HepG2 (cell line): ENCODE measurements around the gene SLC35A3. TPM values are rescaled to one million over a fixed set of nuclear protein-coding genes. Genes with fewer than 3 reads are reported as not detected.

Experiments used
- ATAC-seq: fragments of 200-7000 bp; cut with Tn5 transposase; 3 replicates; pipeline ENCODE4 v1.9.1; 2020; ENCODE audit warnings: mild to moderate bottlenecking, moderate library complexity
- BruUV-seq: library from RNA; stranded (reverse); fragments of 400-500 nt; replicated peaks from 2 replicates; lab custom pipeline; 2021; lab: Mats Ljungman, UMichigan
- CTCF ChIA-PET: fragments of 300-600 bp; formaldehyde crosslinking; extraction: SDS; loops from one replicate; lab custom pipeline; 2021; ENCODE audit warnings: low total read pairs, inconsistent platforms, low intra/inter-chr PET ratio; lab: Yijun Ruan, JAX
- POLR2A ChIA-PET: fragments of 350-600 bp; sonication (Branson Sonifier 250); formaldehyde crosslinking; loops from one replicate; lab custom pipeline; 2020; ENCODE audit warnings: antibody characterized with exemption, inconsistent platforms; lab: Yijun Ruan, JAX
- DNase-seq: peaks from one replicate; pipeline ENCODE4 v3.0.0-alpha.2; 2015; ENCODE audit warnings: low spot score
- FAIRE-seq: peaks from 3 replicates; lab custom pipeline; 2011; peaks lifted over from hg19 to GRCh38; lab: Jason Lieb, UNC
- H2AFZ ChIP-seq: one replicate; pipeline ENCODE4 v1.6.1; 2011; ENCODE audit warnings: low read length, inconsistent platforms
- H3K27ac ChIP-seq: fragments of 300-600 bp; 3 replicates; pipeline ENCODE4 v1.8.0; 2011; ENCODE audit warnings: mixed run types, mild to moderate bottlenecking, mixed read lengths, low read length, inconsistent platforms; ENCODE audit not compliant: insufficient read depth; ENCODE audit errors: extremely low read length
- H3K27me3 ChIP-seq, 2 experiments: fragments of 200-600 bp in 1 of 2; 2 replicates in 1 of 2; 3 replicates in 1 of 2; pipeline versions ENCODE4 v1.6.0 to v1.8.0; 2011; ENCODE audit warnings: low read length in 2 of 2, mild to moderate bottlenecking in 2 of 2, moderate library complexity in 2 of 2, inconsistent platforms in 1 of 2; ENCODE audit not compliant: insufficient read depth in 2 of 2, control insufficient read depth in 1 of 2
- H3K36me3 ChIP-seq, 2 experiments: fragments of 200-600 bp in 1 of 2; replicated peaks in 1 of 2; 2 replicates in 1 of 2; 3 replicates in 1 of 2; pipeline versions ENCODE4 v1.5.1 to v1.8.0; 2011; ENCODE audit warnings: low read length in 2 of 2, inconsistent platforms in 1 of 2; ENCODE audit not compliant: insufficient read depth in 2 of 2, control insufficient read depth in 1 of 2
- H3K4me1 ChIP-seq: 2 replicates; pipeline ENCODE4 v1.5.1; 2012; ENCODE audit warnings: low read length, inconsistent platforms; ENCODE audit not compliant: insufficient read depth
- H3K4me2 ChIP-seq: 2 replicates; pipeline ENCODE4 v1.6.0; 2011; ENCODE audit warnings: low read depth, low read length, inconsistent platforms
- H3K4me3 ChIP-seq, 3 experiments: fragments of 200-600 bp in 1 of 3; sonication (generic), shearing (Covaris generic) in 1 of 3; replicated peaks in 1 of 3; 2 replicates each; pipeline ENCODE4 v1.5.1; 2011 to 2016; ENCODE audit warnings: low read length in 3 of 3, inconsistent platforms in 2 of 3, low read depth in 2 of 3, mild to moderate bottlenecking in 2 of 3, control low read depth in 1 of 3, mixed read lengths in 1 of 3; ENCODE audit not compliant: insufficient read depth in 1 of 3
- H3K79me2 ChIP-seq: one replicate; pipeline ENCODE4 v1.6.1; 2011; ENCODE audit warnings: low read length, inconsistent platforms; ENCODE audit not compliant: insufficient read depth
- H3K9ac ChIP-seq: 2 replicates; pipeline ENCODE4 v1.6.0; 2011; ENCODE audit warnings: mild to moderate bottlenecking, low read depth, low read length, inconsistent platforms; ENCODE audit not compliant: insufficient read depth
- H3K9me3 ChIP-seq: 2 replicates; pipeline ENCODE4 v1.5.1; 2012; ENCODE audit warnings: mild to moderate bottlenecking, low read length
- H4K20me1 ChIP-seq: 2 replicates; pipeline ENCODE4 v1.6.0; 2011; ENCODE audit warnings: inconsistent platforms, mild to moderate bottlenecking, low read length, moderate library complexity; ENCODE audit not compliant: insufficient read depth
- ERF ChIP-seq: IDR thresholded peaks from 2 replicates; pipeline ENCODE4 v1.6.1; 2018; ENCODE audit warnings: missing biosample characterization, missing genetic modification reagents
- FLYWCH1 ChIP-seq: sonication (generic); formaldehyde crosslinking; IDR thresholded peaks from 2 replicates; pipeline ENCODE4 v1.8.1; 2023; ENCODE audit warnings: mild to moderate bottlenecking, missing genetic modification reagents
- HMGXB3 ChIP-seq: sonication (generic); formaldehyde crosslinking; IDR thresholded peaks from 2 replicates; pipeline ENCODE4 v1.4.0; 2020; ENCODE audit warnings: missing genetic modification reagents, borderline replicate concordance
- HNRNPUL1 ChIP-seq: fragments of 200-400 bp; formaldehyde crosslinking; IDR thresholded peaks from 2 replicates; pipeline ENCODE4 v1.6.1; 2017; ENCODE audit warnings: low read depth, mild to moderate bottlenecking, low read length, moderate library complexity
- HOXA7 ChIP-seq: sonication (generic); formaldehyde crosslinking; IDR thresholded peaks from 2 replicates; pipeline ENCODE4 v1.8.1; 2022; ENCODE audit warnings: mild to moderate bottlenecking, missing genetic modification reagents, moderate library complexity
- KAT7 ChIP-seq: IDR thresholded peaks from 2 replicates; pipeline ENCODE4 v1.6.1; 2018; ENCODE audit warnings: borderline replicate concordance, missing compliant biosample characterization
- MEF2D ChIP-seq: sonication (generic); formaldehyde crosslinking; IDR thresholded peaks from 2 replicates; pipeline ENCODE4 v1.5.1; 2020; ENCODE audit warnings: mild to moderate bottlenecking, missing genetic modification reagents
- MIXL1 ChIP-seq: IDR thresholded peaks from 2 replicates; pipeline ENCODE4 v1.6.1; 2016
- NFKBIZ ChIP-seq: IDR thresholded peaks from 2 replicates; pipeline ENCODE4 v1.6.1; 2018; ENCODE audit warnings: missing genetic modification reagents, missing compliant biosample characterization
- POGK ChIP-seq: sonication (generic); formaldehyde crosslinking; conservative IDR thresholded peaks from 2 replicates; pipeline ENCODE4 v1.8.0; 2022; ENCODE audit warnings: mild to moderate bottlenecking, moderate library complexity, missing genetic modification reagents
- SATB2 ChIP-seq: sonication (generic); formaldehyde crosslinking; IDR thresholded peaks from 2 replicates; pipeline ENCODE4 v1.5.0; 2020; ENCODE audit warnings: missing genetic modification reagents
- ZFP62 ChIP-seq: sonication (generic); formaldehyde crosslinking; IDR thresholded peaks from 2 replicates; pipeline ENCODE4 v1.4.0; 2020; ENCODE audit warnings: missing genetic modification reagents
- ZNF280B ChIP-seq: sonication (generic); formaldehyde crosslinking; IDR thresholded peaks from 2 replicates; pipeline ENCODE4 v1.5.0; 2020; ENCODE audit warnings: missing genetic modification reagents, mild to moderate bottlenecking, borderline replicate concordance
- ZNF33B ChIP-seq: sonication (generic); formaldehyde crosslinking; IDR thresholded peaks from 2 replicates; pipeline ENCODE4 v1.5.1; 2020; ENCODE audit warnings: mild to moderate bottlenecking, missing genetic modification reagents
- ZNF383 ChIP-seq: sonication (generic); formaldehyde crosslinking; IDR thresholded peaks from 2 replicates; pipeline ENCODE4 v1.4.0; 2020; ENCODE audit warnings: missing genetic modification reagents, mild to moderate bottlenecking, borderline replicate concordance
- ZNF441 ChIP-seq: sonication (generic); formaldehyde crosslinking; IDR thresholded peaks from 2 replicates; pipeline ENCODE4 v1.7.0; 2021; ENCODE audit warnings: missing genetic modification reagents, borderline replicate concordance
- in situ Hi-C: cut with HindIII; loops from 2 replicates; pipeline ENCODE4 v1.10.0; 2017; ENCODE audit warnings: low pct_unique_long_range_greater_than_20kb; ENCODE audit not compliant: extremely low pct_ligation_motif_present
- intact Hi-C: fragments of 100-400 bp; cut with micrococcal nuclease; formaldehyde crosslinking; loops from one replicate; pipeline ENCODE4 v1.10.0; 2022; ENCODE audit not compliant: unreplicated experiment
- polyA plus RNA-seq, 8 experiments: library from polyadenylated mRNA; depleted of rRNA in 3 of 8; stranded (reverse) in 7 of 8; unstranded in 1 of 8; fragments of >200 nt; fragmentation: Illumina TruSeq in 4 of 8; extraction: Trizol in 4 of 8; gene quantifications; 2 replicates each; pipeline versions ENCODE4 v1.2.1 to v1.2.3, GENCODE V29; 2011 to 2016; ENCODE audit warnings: low read depth in 4 of 8, missing spikeins in 1 of 8, mixed read lengths in 1 of 8; ENCODE audit not compliant: insufficient read depth in 1 of 8
- total RNA-seq, 5 experiments: library from RNA; depleted of rRNA; stranded (reverse); fragments of >200 nt; fragmentation: Illumina TruSeq; extraction: Trizol; gene quantifications; 2 replicates each; pipeline ENCODE4 v1.2.3, GENCODE V29; 2016; ENCODE audit warnings: low read depth in 1 of 5

Gene SLC35A3
- total and polyA plus RNA-seq, 2 of the 13 experiments (the other 11 are each of a cell fraction or from before 2014, with no cell fraction given): 11.2 to 24.9 TPM

- Histone ChIP-seq H3K4me2 (no peak overlapping the region), H3K4me1 (no peaks in the 10 kb centered on the region), H3K27me3 (no peaks in the 10 kb centered on the region), H3K27ac (no peak overlapping the region), H3K36me3 (peaks cover 1 to 10% of the 10 kb centered on the region in 2 experiments; a peak in 4 of 5 replicates), H4K20me1 (no peaks in the 10 kb centered on the region), H3K9ac (no peak overlapping the region), H3K79me2 (no peaks in the 10 kb centered on the region), H3K4me3 (no peak overlapping the region), H3K9me3 (no peaks in the 10 kb centered on the region), H2AFZ (no peak overlapping the region)
- no peak for ATAC-seq
- no TSS peak for BruUV-seq
- ChIA-PET CTCF (no interaction called here), POLR2A (no interaction called here)
- in situ Hi-C loops (no loop called here), intact Hi-C loops (no loop called here)
- no peak for FAIRE-seq
- TF ChIP-seq HNRNPUL1 (no peak), ZNF33B (no peak), MEF2D (no peak), ZNF441 (CRISPR knock-in tag) (no peak), SATB2 (CRISPR knock-in tag) (no peak), MIXL1 (CRISPR knock-in tag) (no peak), ZFP62 (CRISPR knock-in tag) (no peak), HMGXB3 (CRISPR knock-in tag) (no peak), POGK (no peak), KAT7 (no peak), ZNF383 (CRISPR knock-in tag) (no peak), NFKBIZ (no peak), ZNF280B (CRISPR knock-in tag) (no peak), ERF (CRISPR knock-in tag) (no peak), HOXA7 (no peak), FLYWCH1 (CRISPR knock-in tag) (no peak)
- no peak for DNase-seq
Measured at GRCh38 chr1:100009458-100009857, 39.7 kb downstream of the SLC35A3 start.
